DND-41 (cell line): Measurements from ENCODE around the gene IFNG-AS1.

Source experiments
- ATAC-seq: fragments of 200-7000 bp; cut with Tn5 transposase; 3 replicates; pipeline ENCODE4 v1.9.1; 2021; ENCODE audit warnings: low read depth; ENCODE audit not compliant: insufficient read depth
- DNase-seq: peaks from one replicate; pipeline ENCODE4 v3.0.0-alpha.2; 2020
- H2AFZ ChIP-seq: 2 replicates; pipeline ENCODE4 v1.6.0; 2012; ENCODE audit warnings: low read depth, low read length
- H3K27ac ChIP-seq: 2 replicates; pipeline ENCODE4 v1.5.1; 2012; ENCODE audit warnings: low read length, inconsistent platforms
- H3K27me3 ChIP-seq: fragments of 200-600 bp; sonication (generic); 2 replicates; pipeline ENCODE4 v1.6.0; 2012; ENCODE audit warnings: low read length, mild to moderate bottlenecking, inconsistent platforms; ENCODE audit not compliant: insufficient read depth, poor library complexity
- H3K36me3 ChIP-seq: 2 replicates; pipeline ENCODE4 v1.5.1; 2012; ENCODE audit warnings: low read length, inconsistent platforms; ENCODE audit not compliant: insufficient read depth
- H3K4me1 ChIP-seq: 2 replicates; pipeline ENCODE4 v1.5.1; 2012; ENCODE audit warnings: mild to moderate bottlenecking, low read length; ENCODE audit not compliant: insufficient read depth
- H3K4me2 ChIP-seq: 2 replicates; pipeline ENCODE4 v1.6.0; 2012; ENCODE audit warnings: mild to moderate bottlenecking, moderate library complexity, low read length, inconsistent platforms; ENCODE audit not compliant: insufficient read depth
- H3K4me3 ChIP-seq, 2 experiments: fragments of 200-600 bp in 1 of 2; shearing (Covaris generic) in 1 of 2; 2 replicates each; pipeline ENCODE4 v1.5.1; 2012 to 2016; ENCODE audit warnings: inconsistent platforms in 2 of 2, low read length in 2 of 2, mild to moderate bottlenecking in 2 of 2, low read depth in 1 of 2, moderate library complexity in 1 of 2
- H3K79me2 ChIP-seq: 2 replicates; pipeline ENCODE4 v1.6.0; 2012; ENCODE audit warnings: low read length, inconsistent platforms; ENCODE audit not compliant: insufficient read depth
- H3K9ac ChIP-seq: 2 replicates; pipeline ENCODE4 v1.6.0; 2012; ENCODE audit warnings: low read depth, mild to moderate bottlenecking, inconsistent platforms, low read length, moderate library complexity
- H3K9me3 ChIP-seq: 2 replicates; pipeline ENCODE4 v1.5.1; 2012; ENCODE audit warnings: low read length, moderate library complexity, mild to moderate bottlenecking, inconsistent platforms; ENCODE audit not compliant: insufficient read depth, severe bottlenecking
- H4K20me1 ChIP-seq: 2 replicates; pipeline ENCODE4 v1.6.0; 2012; ENCODE audit warnings: low read length; ENCODE audit not compliant: insufficient read depth
- CTCF ChIP-seq: IDR thresholded peaks from 2 replicates; pipeline ENCODE4 v1.5.1; 2012; ENCODE audit warnings: borderline replicate concordance, low read length, moderate library complexity, mild to moderate bottlenecking; ENCODE audit not compliant: poor library complexity, severe bottlenecking; ENCODE audit errors: extremely low read depth
- EZH2 ChIP-seq: IDR thresholded peaks from 3 replicates; pipeline ENCODE4 v1.6.1; 2012; ENCODE audit warnings: borderline replicate concordance, low read depth, mild to moderate bottlenecking, moderate library complexity, low read length, inconsistent platforms; ENCODE audit not compliant: severe bottlenecking

Gene IFNG-AS1

GRCh38 chr12:68030248-68030647, 41.0 kb downstream of the IFNG-AS1 start:
- Histone ChIP-seq H3K4me3 (no peak overlapping the region), H3K9ac (no peak overlapping the region), H3K36me3 (no peaks in the 10 kb centered on the region), H3K79me2 (no peaks in the 10 kb centered on the region), H3K9me3 (no peaks in the 10 kb centered on the region), H3K4me2 (no peak overlapping the region), H3K27ac (no peak overlapping the region), H4K20me1 (no peaks in the 10 kb centered on the region), H3K4me1 (no peaks in the 10 kb centered on the region), H3K27me3 (no peaks in the 10 kb centered on the region), H2AFZ (no peak overlapping the region)
- TF ChIP-seq EZH2 (no peak), CTCF (no peak)
- DNase-seq, result no peak
- ATAC-seq, result no peak

- Histone ChIP-seq H3K27me3 (no peaks in the 10 kb centered on the region), H4K20me1 (no peaks in the 10 kb centered on the region), H3K4me1 (no peaks in the 10 kb centered on the region), H3K27ac (no peak overlapping the region), H3K9me3 (no peaks in the 10 kb centered on the region), H3K36me3 (no peaks in the 10 kb centered on the region), H3K4me3 (no peak overlapping the region), H3K9ac (no peak overlapping the region), H3K79me2 (no peaks in the 10 kb centered on the region), H2AFZ (no peak overlapping the region), H3K4me2 (no peak overlapping the region)
- ATAC-seq (no peak), DNase-seq (no peak)
- TF ChIP-seq CTCF (no peak), EZH2 (no peak)
Measured at GRCh38 chr12:68031174-68031573, 41.9 kb downstream of the IFNG-AS1 start.

GRCh38 chr12:68031881-68032739, 42.9 kb downstream of the IFNG-AS1 start:
- no peak overlapping the region for H2AFZ ChIP-seq
- H3K79me2 ChIP-seq, result no peaks in the 10 kb centered on the region
- no peak overlapping the region for H3K9ac ChIP-seq
- no peaks in the 10 kb centered on the region for H3K4me1 ChIP-seq
- H3K36me3 ChIP-seq, result no peaks in the 10 kb centered on the region
- no peaks in the 10 kb centered on the region for H3K9me3 ChIP-seq
- no peak overlapping the region for H3K27ac ChIP-seq
- no peak for DNase-seq
- no peak for ATAC-seq
- H4K20me1 ChIP-seq, result no peaks in the 10 kb centered on the region
- H3K4me2 ChIP-seq, result no peak overlapping the region
- no peak overlapping the region for H3K4me3 ChIP-seq
- H3K27me3 ChIP-seq, result no peaks in the 10 kb centered on the region
- TF ChIP-seq CTCF (no peak), EZH2 (no peak)
